Trophoblast cell (in vitro differentiated cells and primary cell): Measurements from ENCODE around the gene FAM200B.

Experiments used
- DNase-seq, 2 donors: peaks; one replicate each; pipeline ENCODE4 v3.0.0-alpha.2; 2016
- H2AFZ ChIP-seq: 2 replicates; pipeline ENCODE4 v1.6.1; 2013; ENCODE audit warnings: low read length, moderate library complexity, mild to moderate bottlenecking; ENCODE audit not compliant: insufficient read depth, poor library complexity
- H2AK5ac ChIP-seq: 2 replicates; pipeline ENCODE4 v1.6.1; 2013; ENCODE audit warnings: mild to moderate bottlenecking, low read length
- H2BK120ac ChIP-seq: 2 replicates; pipeline ENCODE4 v1.6.1; 2013; ENCODE audit warnings: low read length, mild to moderate bottlenecking, moderate library complexity; ENCODE audit not compliant: insufficient read depth, poor library complexity
- H2BK12ac ChIP-seq: 2 replicates; pipeline ENCODE4 v1.6.1; 2013; ENCODE audit warnings: mild to moderate bottlenecking, low read length, moderate library complexity
- H2BK5ac ChIP-seq: 2 replicates; pipeline ENCODE4 v1.6.1; 2013; ENCODE audit warnings: low read length, low read depth, moderate library complexity, mild to moderate bottlenecking; ENCODE audit not compliant: poor library complexity
- H3K14ac ChIP-seq: 2 replicates; pipeline ENCODE4 v1.6.1; 2013; ENCODE audit warnings: mild to moderate bottlenecking, low read length
- H3K18ac ChIP-seq: 2 replicates; pipeline ENCODE4 v1.6.1; 2013; ENCODE audit warnings: mild to moderate bottlenecking, low read length
- H3K23ac ChIP-seq: 2 replicates; pipeline ENCODE4 v1.6.1; 2013; ENCODE audit warnings: low read length
- H3K27ac ChIP-seq: 2 replicates; pipeline ENCODE4 v1.5.1; 2013; ENCODE audit warnings: low read depth, mild to moderate bottlenecking, inconsistent platforms, low read length, moderate library complexity
- H3K27me3 ChIP-seq: 2 replicates; pipeline ENCODE4 v1.6.1; 2013; ENCODE audit warnings: inconsistent platforms, mild to moderate bottlenecking, low read length, moderate library complexity; ENCODE audit not compliant: insufficient read depth
- H3K36me3 ChIP-seq, 2 experiments: 1 replicate in 1 of 2; 2 replicates in 1 of 2; pipeline ENCODE4 v1.6.1; 2013; ENCODE audit warnings: low read length in 2 of 2, mild to moderate bottlenecking in 2 of 2, moderate library complexity in 1 of 2; ENCODE audit not compliant: insufficient read depth in 2 of 2, control insufficient read depth in 1 of 2
- H3K4ac ChIP-seq: 2 replicates; pipeline ENCODE4 v1.6.1; 2013; ENCODE audit warnings: low read depth, mild to moderate bottlenecking, low read length, moderate library complexity
- H3K4me1 ChIP-seq, 2 experiments: 1 replicate in 1 of 2; 2 replicates in 1 of 2; pipeline ENCODE4 v1.6.1; 2013; ENCODE audit warnings: low read length in 2 of 2, mild to moderate bottlenecking in 2 of 2, moderate library complexity in 1 of 2; ENCODE audit not compliant: insufficient read depth in 2 of 2, control insufficient read depth in 1 of 2
- H3K4me2 ChIP-seq: 2 replicates; pipeline ENCODE4 v1.6.1; 2013; ENCODE audit warnings: inconsistent platforms, mild to moderate bottlenecking, low read length, moderate library complexity
- H3K4me3 ChIP-seq: 2 replicates; pipeline ENCODE4 v1.5.1; 2013; ENCODE audit warnings: mild to moderate bottlenecking, low read depth, low read length, inconsistent platforms
- H3K79me1 ChIP-seq: one replicate; pipeline ENCODE4 v1.6.1; 2013; ENCODE audit warnings: low read length
- H3K79me2 ChIP-seq: 2 replicates; pipeline ENCODE4 v1.6.1; 2013; ENCODE audit warnings: low read length, mild to moderate bottlenecking; ENCODE audit not compliant: control insufficient read depth, insufficient read depth, poor library complexity
- H3K9ac ChIP-seq: 2 replicates; pipeline ENCODE4 v1.6.1; 2013; ENCODE audit warnings: mild to moderate bottlenecking, low read length
- H3K9me3 ChIP-seq: 2 replicates; pipeline ENCODE4 v1.6.1; 2013; ENCODE audit warnings: low read depth, mild to moderate bottlenecking, control low read depth, inconsistent platforms, low read length; ENCODE audit not compliant: insufficient read depth
- H4K12ac ChIP-seq: 2 replicates; pipeline ENCODE4 v1.6.1; 2013; ENCODE audit warnings: low read depth, mild to moderate bottlenecking, low read length, moderate library complexity
- H4K8ac ChIP-seq: 2 replicates; pipeline ENCODE4 v1.6.1; 2013; ENCODE audit warnings: low read depth, mild to moderate bottlenecking, low read length, moderate library complexity
- H4K91ac ChIP-seq: one replicate; pipeline ENCODE4 v1.6.1; 2013; ENCODE audit warnings: low read depth, mild to moderate bottlenecking, low read length, moderate library complexity
- WGBS: extraction: QIAGEN DNeasy Blood & Tissue Kit; methylation state at CpG from one replicate; pipeline ENCODE4 v1.1.7; 2013; ENCODE audit warnings: missing lambda C conversion rate; ENCODE audit not compliant: insufficient read length, insufficient coverage; ENCODE audit errors: extremely low coverage; 5-methylcytosine and 5-hydroxymethylcytosine counted together

FAM200B gene

GRCh38 chr4:15659768-15660570, 21.7 kb upstream of the FAM200B start:
- no peak overlapping the region for H3K4ac ChIP-seq
- no peak overlapping the region for H3K4me2 ChIP-seq
- no peak overlapping the region for H3K27ac ChIP-seq
- DNase-seq, result peak; percentile 71 to 90
- H2BK5ac ChIP-seq, result no peak overlapping the region
- no peak overlapping the region for H4K12ac ChIP-seq
- H3K23ac ChIP-seq, result no peak overlapping the region
- no peak overlapping the region for H4K91ac ChIP-seq
- H3K4me3 ChIP-seq, result no peak overlapping the region
- H2AFZ ChIP-seq, result no peak overlapping the region
- no peak overlapping the region for H4K8ac ChIP-seq
- H3K18ac ChIP-seq, result no peak overlapping the region
- WGBS, result no CpG with 5 or more reads among the region's 5 CpGs
- H3K4me1 ChIP-seq, result peaks cover 8% of the 10 kb centered on the region in 2 experiments
- H2BK12ac ChIP-seq, result no peak overlapping the region
- no peak overlapping the region for H2AK5ac ChIP-seq
- peaks cover 11% of the 10 kb centered on the region for H3K79me1 ChIP-seq
- H3K27me3 ChIP-seq, result no peaks in the 10 kb centered on the region
- no peaks in the 10 kb centered on the region for H3K9me3 ChIP-seq
- H3K9ac ChIP-seq, result no peak overlapping the region
- peaks cover 5% of the 10 kb centered on the region for H3K79me2 ChIP-seq
- H3K36me3 ChIP-seq, result peaks cover 2 to 5% of the 10 kb centered on the region in 2 experiments
- no peak overlapping the region for H3K14ac ChIP-seq
- no peak overlapping the region for H2BK120ac ChIP-seq

GRCh38 chr4:15665753-15666365, 15.8 kb upstream of the FAM200B start:
- H3K9me3 ChIP-seq, result no peaks in the 10 kb centered on the region
- peak; percentile 84 to 94 for DNase-seq
- no peak overlapping the region for H3K9ac ChIP-seq
- no peak overlapping the region for H2AK5ac ChIP-seq
- peak overlapping the region; percentile 32 for H2BK5ac ChIP-seq
- H4K91ac ChIP-seq, result no peak overlapping the region
- no peak overlapping the region for H3K23ac ChIP-seq
- H3K79me2 ChIP-seq, result no peaks in the 10 kb centered on the region
- H3K4ac ChIP-seq, result no peak overlapping the region
- no peaks in the 10 kb centered on the region for H3K27me3 ChIP-seq
- no peak overlapping the region for H3K14ac ChIP-seq
- no peak overlapping the region for H4K8ac ChIP-seq
- no peak overlapping the region for H3K4me3 ChIP-seq
- H3K79me1 ChIP-seq, result no peaks in the 10 kb centered on the region
- H3K4me1 ChIP-seq, result peaks cover 0 to 4% of the 10 kb centered on the region in 2 experiments
- peaks cover 6% of the 10 kb centered on the region in 2 experiments for H3K36me3 ChIP-seq
- WGBS, result no CpG with 5 or more reads among the region's 3 CpGs
- H2BK120ac ChIP-seq, result no peak overlapping the region
- no peak overlapping the region for H2BK12ac ChIP-seq
- H2AFZ ChIP-seq, result no peak overlapping the region
- H3K18ac ChIP-seq, result peak overlapping the region; percentile 26
- H3K27ac ChIP-seq, result no peak overlapping the region
- H3K4me2 ChIP-seq, result no peak overlapping the region
- no peak overlapping the region for H4K12ac ChIP-seq

GRCh38 chr4:15667006-15667405, 14.6 kb upstream of the FAM200B start:
- Histone ChIP-seq H2AFZ (no peak overlapping the region), H3K27ac (no peak overlapping the region), H3K23ac (no peak overlapping the region), H3K9me3 (no peaks in the 10 kb centered on the region), H3K36me3 (peaks cover 6% of the 10 kb centered on the region in 2 experiments), H4K8ac (no peak overlapping the region), H4K12ac (no peak overlapping the region), H3K18ac (no peak overlapping the region), H3K4me1 (peaks cover 0 to 4% of the 10 kb centered on the region in 2 experiments), H2BK12ac (no peak overlapping the region), H3K14ac (no peak overlapping the region), H4K91ac (no peak overlapping the region), H3K9ac (no peak overlapping the region), H3K79me2 (no peaks in the 10 kb centered on the region), H3K4me2 (no peak overlapping the region), H2BK120ac (no peak overlapping the region), H2AK5ac (no peak overlapping the region), H3K79me1 (no peaks in the 10 kb centered on the region), H3K4me3 (no peak overlapping the region), H3K27me3 (no peaks in the 10 kb centered on the region), H2BK5ac (no peak overlapping the region), H3K4ac (no peak overlapping the region)
- DNase-seq, result no peak
- WGBS, result no CpG with 5 or more reads among the region's 4 CpGs

- Histone ChIP-seq H3K14ac (no peak overlapping the region), H3K4ac (no peak overlapping the region), H3K4me1 (peaks cover 0 to 4% of the 10 kb centered on the region in 2 experiments), H2BK12ac (no peak overlapping the region), H3K18ac (no peak overlapping the region), H4K12ac (no peak overlapping the region), H3K27me3 (no peaks in the 10 kb centered on the region), H4K91ac (no peak overlapping the region), H2AFZ (no peak overlapping the region), H3K79me2 (no peaks in the 10 kb centered on the region), H3K9me3 (no peaks in the 10 kb centered on the region), H3K9ac (no peak overlapping the region), H4K8ac (no peak overlapping the region), H3K79me1 (no peaks in the 10 kb centered on the region), H3K23ac (no peak overlapping the region), H2BK120ac (no peak overlapping the region), H3K4me2 (no peak overlapping the region), H2AK5ac (no peak overlapping the region), H3K27ac (no peak overlapping the region), H2BK5ac (no peak overlapping the region), H3K4me3 (no peak overlapping the region), H3K36me3 (peaks cover 6% of the 10 kb centered on the region in 2 experiments)
- WGBS, result no CpG with 5 or more reads among the region's 1 CpG
- DNase-seq, result peak; percentile 56 to 79
These were observed 12.8 kb upstream of the FAM200B start for GRCh38 chr4:15668566-15669435.
